HL-60 (cell line): Measurements from ENCODE around the gene CD200R1L.

ENCODE experiments used
- DNase-seq, 2 experiments: peaks; one replicate each; pipeline ENCODE4 v3.0.0-alpha.2; 2010 to 2020; ENCODE audit warnings: low read depth in 1 of 2, low spot score in 1 of 2
- H3K27ac ChIP-seq: fragments of 250-450 bp; sonication (Bioruptor Pico); replicated peaks from 2 replicates; pipeline ENCODE4 v1.5.1; 2020; ENCODE audit warnings: mild to moderate bottlenecking, moderate library complexity
- H3K27me3 ChIP-seq: fragments of 250-450 bp; sonication (Bioruptor Pico); 2 replicates; pipeline ENCODE4 v1.5.1; 2021; ENCODE audit warnings: mild to moderate bottlenecking, moderate library complexity; ENCODE audit not compliant: insufficient read depth, poor library complexity, severe bottlenecking
- H3K4me3 ChIP-seq: replicated peaks from 2 replicates; pipeline ENCODE4 v1.5.1; 2011; ENCODE audit warnings: mild to moderate bottlenecking, control low read depth, low read length; ENCODE audit not compliant: insufficient read depth
- GABPA ChIP-seq: IDR thresholded peaks from 2 replicates; pipeline ENCODE4 v1.6.1; 2012; ENCODE audit warnings: low read depth
- POLR2AphosphoS5 ChIP-seq: IDR thresholded peaks from 2 replicates; pipeline ENCODE4 v1.6.1; 2012; ENCODE audit warnings: low read depth
- SPI1 ChIP-seq: IDR thresholded peaks from 2 replicates; pipeline ENCODE4 v1.6.1; 2012; ENCODE audit warnings: low read depth, mild to moderate bottlenecking, borderline replicate concordance
- TF ChIP-seq, protein P1 (sequence below): IDR thresholded peaks from one replicate; pipeline ENCODE4 v1.5.1; 2011; ENCODE audit warnings: low read length, control low read depth, inconsistent platforms; ENCODE audit not compliant: insufficient read depth
- TF ChIP-seq, protein P2 (sequence below): IDR thresholded peaks from 2 replicates; pipeline ENCODE4 v1.6.1; 2012; ENCODE audit warnings: low read depth; ENCODE audit not compliant: insufficient replicate concordance

Gene CD200R1L

GRCh38 chr3:112773864-112774263 lies 72.8 kb downstream of the CD200R1L start:
- DNase-seq, result no peak
- Histone ChIP-seq H3K27me3 (no peaks in the 10 kb centered on the region), H3K27ac (no peak overlapping the region), H3K4me3 (no peak overlapping the region)
- no peak for TF ChIP-seq SPI1

DNA sequence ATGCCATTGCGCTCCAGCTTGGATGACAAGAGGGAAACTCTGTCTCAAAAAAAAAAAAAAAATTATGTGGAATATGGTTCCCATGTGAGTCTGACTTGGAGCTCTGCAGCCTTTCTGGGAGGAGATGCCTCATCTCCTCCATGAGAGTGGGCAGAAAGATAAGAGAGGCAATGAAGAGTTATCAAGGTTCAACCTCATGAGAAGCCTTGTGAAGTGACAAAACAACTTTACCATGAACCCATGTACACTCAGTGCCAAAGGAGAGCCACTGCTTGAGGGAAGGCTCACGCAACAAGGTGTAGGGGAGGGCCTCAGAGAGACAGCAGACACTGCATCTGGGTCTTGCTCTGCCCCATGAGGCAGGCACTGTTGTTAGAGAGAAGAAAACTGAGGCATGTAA lies 75.7 kb downstream of the CD200R1L start:
- DNase-seq, result no peak
- H3K27me3 ChIP-seq, result no peaks in the 10 kb centered on the region
- H3K27ac ChIP-seq, result no peak overlapping the region
- H3K4me3 ChIP-seq, result no peak overlapping the region
- TF ChIP-seq SPI1, result no peak
- no peak for TF ChIP-seq GABPA
- TF ChIP-seq, protein P1, sequence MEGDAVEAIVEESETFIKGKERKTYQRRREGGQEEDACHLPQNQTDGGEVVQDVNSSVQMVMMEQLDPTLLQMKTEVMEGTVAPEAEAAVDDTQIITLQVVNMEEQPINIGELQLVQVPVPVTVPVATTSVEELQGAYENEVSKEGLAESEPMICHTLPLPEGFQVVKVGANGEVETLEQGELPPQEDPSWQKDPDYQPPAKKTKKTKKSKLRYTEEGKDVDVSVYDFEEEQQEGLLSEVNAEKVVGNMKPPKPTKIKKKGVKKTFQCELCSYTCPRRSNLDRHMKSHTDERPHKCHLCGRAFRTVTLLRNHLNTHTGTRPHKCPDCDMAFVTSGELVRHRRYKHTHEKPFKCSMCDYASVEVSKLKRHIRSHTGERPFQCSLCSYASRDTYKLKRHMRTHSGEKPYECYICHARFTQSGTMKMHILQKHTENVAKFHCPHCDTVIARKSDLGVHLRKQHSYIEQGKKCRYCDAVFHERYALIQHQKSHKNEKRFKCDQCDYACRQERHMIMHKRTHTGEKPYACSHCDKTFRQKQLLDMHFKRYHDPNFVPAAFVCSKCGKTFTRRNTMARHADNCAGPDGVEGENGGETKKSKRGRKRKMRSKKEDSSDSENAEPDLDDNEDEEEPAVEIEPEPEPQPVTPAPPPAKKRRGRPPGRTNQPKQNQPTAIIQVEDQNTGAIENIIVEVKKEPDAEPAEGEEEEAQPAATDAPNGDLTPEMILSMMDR, result no peak
- TF ChIP-seq, protein P2, sequence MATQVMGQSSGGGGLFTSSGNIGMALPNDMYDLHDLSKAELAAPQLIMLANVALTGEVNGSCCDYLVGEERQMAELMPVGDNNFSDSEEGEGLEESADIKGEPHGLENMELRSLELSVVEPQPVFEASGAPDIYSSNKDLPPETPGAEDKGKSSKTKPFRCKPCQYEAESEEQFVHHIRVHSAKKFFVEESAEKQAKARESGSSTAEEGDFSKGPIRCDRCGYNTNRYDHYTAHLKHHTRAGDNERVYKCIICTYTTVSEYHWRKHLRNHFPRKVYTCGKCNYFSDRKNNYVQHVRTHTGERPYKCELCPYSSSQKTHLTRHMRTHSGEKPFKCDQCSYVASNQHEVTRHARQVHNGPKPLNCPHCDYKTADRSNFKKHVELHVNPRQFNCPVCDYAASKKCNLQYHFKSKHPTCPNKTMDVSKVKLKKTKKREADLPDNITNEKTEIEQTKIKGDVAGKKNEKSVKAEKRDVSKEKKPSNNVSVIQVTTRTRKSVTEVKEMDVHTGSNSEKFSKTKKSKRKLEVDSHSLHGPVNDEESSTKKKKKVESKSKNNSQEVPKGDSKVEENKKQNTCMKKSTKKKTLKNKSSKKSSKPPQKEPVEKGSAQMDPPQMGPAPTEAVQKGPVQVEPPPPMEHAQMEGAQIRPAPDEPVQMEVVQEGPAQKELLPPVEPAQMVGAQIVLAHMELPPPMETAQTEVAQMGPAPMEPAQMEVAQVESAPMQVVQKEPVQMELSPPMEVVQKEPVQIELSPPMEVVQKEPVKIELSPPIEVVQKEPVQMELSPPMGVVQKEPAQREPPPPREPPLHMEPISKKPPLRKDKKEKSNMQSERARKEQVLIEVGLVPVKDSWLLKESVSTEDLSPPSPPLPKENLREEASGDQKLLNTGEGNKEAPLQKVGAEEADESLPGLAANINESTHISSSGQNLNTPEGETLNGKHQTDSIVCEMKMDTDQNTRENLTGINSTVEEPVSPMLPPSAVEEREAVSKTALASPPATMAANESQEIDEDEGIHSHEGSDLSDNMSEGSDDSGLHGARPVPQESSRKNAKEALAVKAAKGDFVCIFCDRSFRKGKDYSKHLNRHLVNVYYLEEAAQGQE, result no peak
- TF ChIP-seq POLR2AphosphoS5, result no peak

GRCh38 chr3:112770032-112770626 lies 76.5 kb downstream of the CD200R1L start:
- TF ChIP-seq, protein P1, result no peak
- TF ChIP-seq SPI1, result no peak
- TF ChIP-seq GABPA, result no peak
- TF ChIP-seq, protein P2, result no peak
- no peak for TF ChIP-seq POLR2AphosphoS5
- Histone ChIP-seq H3K27me3 (no peaks in the 10 kb centered on the region), H3K27ac (no peak overlapping the region), H3K4me3 (no peak overlapping the region)
- DNase-seq, result no peak

DNA sequence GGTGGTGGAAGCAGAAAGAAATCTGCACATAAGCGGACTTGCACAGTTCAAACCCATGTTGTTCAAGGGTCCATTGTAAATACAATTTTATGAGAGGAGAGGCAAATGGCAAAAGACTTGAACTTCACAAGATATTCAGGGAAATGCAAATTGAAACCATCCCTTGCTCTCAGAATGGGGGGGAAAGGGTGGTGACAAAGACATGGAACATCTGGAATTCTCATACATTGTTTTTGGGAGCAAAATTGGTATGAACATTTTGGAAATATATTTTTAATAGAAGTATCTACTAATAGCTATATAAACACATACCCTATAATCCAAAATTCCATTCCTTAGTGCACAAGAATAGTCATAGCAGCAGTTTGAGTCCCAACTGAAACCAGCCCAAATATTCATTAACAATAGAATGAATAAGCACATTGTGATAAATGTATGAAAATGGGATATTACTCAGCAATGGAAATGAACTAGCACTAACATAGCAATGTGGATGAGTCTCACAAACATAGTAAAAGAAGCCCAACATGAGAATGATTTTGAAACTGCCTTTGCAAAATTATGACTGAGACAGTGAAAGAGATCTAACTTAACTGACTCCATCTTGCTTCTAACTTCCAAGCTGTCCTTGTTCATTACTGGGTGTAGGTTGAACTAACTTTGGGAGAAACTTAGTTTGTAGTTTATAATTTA lies 77.2 kb downstream of the CD200R1L start:
- TF ChIP-seq POLR2AphosphoS5 (no peak), GABPA (no peak), SPI1 (no peak)
- TF ChIP-seq, protein P2, result no peak
- TF ChIP-seq, protein P1, result no peak
- Histone ChIP-seq H3K27ac (no peak overlapping the region), H3K4me3 (no peak overlapping the region), H3K27me3 (no peaks in the 10 kb centered on the region)
- DNase-seq, result no peak
